Measurements from ENCODE around the gene SMIM31.
A peak's percentile ranks its signal among the peaks of the same experiment; 100 is the strongest.

SMIM31 gene

GRCh38 chr4:164748375-164748774, 5.6 kb upstream of the SMIM31 start:
- Histone ChIP-seq H3K4me3 (ENCODE audit: insufficient read depth in 1 of 2, low read depth in 1 of 2, low read length in 2 of 2) (no peak overlapping the region), H3K9ac (ENCODE audit: low read length) (no peak overlapping the region), H3K4me2 (ENCODE audit: low read length, poor library complexity, severe bottlenecking) (no peak overlapping the region), H2BK15ac (ENCODE audit: low read depth, poor library complexity, severe bottlenecking) (no peak overlapping the region), H3K4me1 (ENCODE audit: control insufficient read depth, insufficient read depth, low read depth, low read length) (no peaks in the 10 kb centered on the region), H2BK5ac (ENCODE audit: low read depth, low read length, poor library complexity, severe bottlenecking) (no peak overlapping the region), H4K8ac (ENCODE audit: low read length) (no peak overlapping the region), H3K27me3 (ENCODE audit: control insufficient read depth in 1 of 2, insufficient read depth in 1 of 2, low read length in 2 of 2) (no peaks in the 10 kb centered on the region), H3K79me1 (replicated peaks; ENCODE audit: low read length, poor library complexity, severe bottlenecking) (no peaks in the 10 kb centered on the region), H2AK5ac (ENCODE audit: low read length, severe bottlenecking) (no peak overlapping the region), H4K91ac (ENCODE audit: low read length) (no peak overlapping the region), H3K4ac (ENCODE audit: low read depth in 1 of 2, low read length in 2 of 2) (no peak overlapping the region), H2BK12ac (ENCODE audit: low read length in 2 of 2) (no peak overlapping the region), H3K18ac (ENCODE audit: low read depth in 1 of 2, low read length in 2 of 2) (no peak overlapping the region), H2AFZ (ENCODE audit: low read depth, low read length) (no peak overlapping the region), H3K14ac (ENCODE audit: low read length in 2 of 2) (no peak overlapping the region), H3K36me3 (ENCODE audit: control insufficient read depth in 1 of 2, insufficient read depth in 2 of 2, low read depth in 1 of 2, low read length in 2 of 2) (no peaks in the 10 kb centered on the region), H3K9me3 (ENCODE audit: control insufficient read depth, low read length) (peaks cover 4% of the 10 kb centered on the region), H2BK120ac (ENCODE audit: low read depth, low read length) (no peak overlapping the region), H3K27ac (ENCODE audit: low read length, poor library complexity, severe bottlenecking) (no peak overlapping the region), H3K23ac (ENCODE audit: low read length in 2 of 2) (no peak overlapping the region)
- peak; percentile 18 for DNase-seq
- no CpG with 5 or more reads among the region's 3 CpGs for WGBS

GRCh38 chr4:164755432-164755831, 1.5 kb downstream of the SMIM31 start:
- Histone ChIP-seq H3K4me2 (ENCODE audit: low read length, poor library complexity, severe bottlenecking) (no peak overlapping the region), H3K18ac (ENCODE audit: low read depth in 1 of 2, low read length in 2 of 2) (no peak overlapping the region), H3K36me3 (ENCODE audit: control insufficient read depth in 1 of 2, insufficient read depth in 2 of 2, low read depth in 1 of 2, low read length in 2 of 2) (no peaks in the 10 kb centered on the region), H3K79me1 (replicated peaks; ENCODE audit: low read length, poor library complexity, severe bottlenecking) (no peaks in the 10 kb centered on the region), H4K91ac (ENCODE audit: low read length) (no peak overlapping the region), H2AFZ (ENCODE audit: low read depth, low read length) (no peak overlapping the region), H3K4me3 (ENCODE audit: insufficient read depth in 1 of 2, low read depth in 1 of 2, low read length in 2 of 2) (no peak overlapping the region), H2BK15ac (ENCODE audit: low read depth, poor library complexity, severe bottlenecking) (no peak overlapping the region), H3K27me3 (ENCODE audit: control insufficient read depth in 1 of 2, insufficient read depth in 1 of 2, low read length in 2 of 2) (no peaks in the 10 kb centered on the region), H2BK12ac (ENCODE audit: low read length in 2 of 2) (no peak overlapping the region), H3K4me1 (ENCODE audit: control insufficient read depth, insufficient read depth, low read depth, low read length) (no peaks in the 10 kb centered on the region), H3K23ac (ENCODE audit: low read length in 2 of 2) (no peak overlapping the region), H4K8ac (ENCODE audit: low read length) (no peak overlapping the region), H3K14ac (ENCODE audit: low read length in 2 of 2) (no peak overlapping the region), H3K9ac (ENCODE audit: low read length) (no peak overlapping the region), H3K9me3 (ENCODE audit: control insufficient read depth, low read length) (peaks cover 4% of the 10 kb centered on the region), H2AK5ac (ENCODE audit: low read length, severe bottlenecking) (no peak overlapping the region), H3K27ac (ENCODE audit: low read length, poor library complexity, severe bottlenecking) (no peak overlapping the region), H3K4ac (ENCODE audit: low read depth in 1 of 2, low read length in 2 of 2) (no peak overlapping the region), H2BK5ac (ENCODE audit: low read depth, low read length, poor library complexity, severe bottlenecking) (no peak overlapping the region), H2BK120ac (ENCODE audit: low read depth, low read length) (no peak overlapping the region)
- DNase-seq: no peak
- no CpG with 5 or more reads among the region's 1 CpG for WGBS

GRCh38 chr4:164756686-164757085, 2.8 kb downstream of the SMIM31 start:
- Histone ChIP-seq H2AFZ (ENCODE audit: low read depth, low read length) (no peak overlapping the region), H3K9ac (ENCODE audit: low read length) (no peak overlapping the region), H3K14ac (ENCODE audit: low read length in 2 of 2) (no peak overlapping the region), H3K4me2 (ENCODE audit: low read length, poor library complexity, severe bottlenecking) (no peak overlapping the region), H3K27me3 (ENCODE audit: control insufficient read depth in 1 of 2, insufficient read depth in 1 of 2, low read length in 2 of 2) (no peaks in the 10 kb centered on the region), H2BK120ac (ENCODE audit: low read depth, low read length) (no peak overlapping the region), H2AK5ac (ENCODE audit: low read length, severe bottlenecking) (no peak overlapping the region), H3K9me3 (ENCODE audit: control insufficient read depth, low read length) (peaks cover 4% of the 10 kb centered on the region), H3K79me1 (replicated peaks; ENCODE audit: low read length, poor library complexity, severe bottlenecking) (no peaks in the 10 kb centered on the region), H3K23ac (ENCODE audit: low read length in 2 of 2) (no peak overlapping the region), H2BK5ac (ENCODE audit: low read depth, low read length, poor library complexity, severe bottlenecking) (no peak overlapping the region), H3K36me3 (ENCODE audit: control insufficient read depth in 1 of 2, insufficient read depth in 2 of 2, low read depth in 1 of 2, low read length in 2 of 2) (no peaks in the 10 kb centered on the region), H3K4me1 (ENCODE audit: control insufficient read depth, insufficient read depth, low read depth, low read length) (no peaks in the 10 kb centered on the region), H3K27ac (ENCODE audit: low read length, poor library complexity, severe bottlenecking) (no peak overlapping the region), H2BK12ac (ENCODE audit: low read length in 2 of 2) (no peak overlapping the region), H4K91ac (ENCODE audit: low read length) (no peak overlapping the region), H3K18ac (ENCODE audit: low read depth in 1 of 2, low read length in 2 of 2) (no peak overlapping the region), H3K4ac (ENCODE audit: low read depth in 1 of 2, low read length in 2 of 2) (no peak overlapping the region), H2BK15ac (ENCODE audit: low read depth, poor library complexity, severe bottlenecking) (no peak overlapping the region), H4K8ac (ENCODE audit: low read length) (no peak overlapping the region), H3K4me3 (ENCODE audit: insufficient read depth in 1 of 2, low read depth in 1 of 2, low read length in 2 of 2) (no peak overlapping the region)
- DNase-seq: no peak
- 54% methylated on average over 2 of the region's 2 CpGs for WGBS

- Histone ChIP-seq H4K91ac (ENCODE audit: low read length) (no peak overlapping the region), H3K27me3 (ENCODE audit: control insufficient read depth in 1 of 2, insufficient read depth in 1 of 2, low read length in 2 of 2) (no peaks in the 10 kb centered on the region), H2BK12ac (ENCODE audit: low read length in 2 of 2) (no peak overlapping the region), H3K27ac (ENCODE audit: low read length, poor library complexity, severe bottlenecking) (no peak overlapping the region), H3K4me3 (ENCODE audit: insufficient read depth in 1 of 2, low read depth in 1 of 2, low read length in 2 of 2) (no peak overlapping the region), H4K8ac (ENCODE audit: low read length) (no peak overlapping the region), H3K36me3 (ENCODE audit: control insufficient read depth in 1 of 2, insufficient read depth in 2 of 2, low read depth in 1 of 2, low read length in 2 of 2) (no peaks in the 10 kb centered on the region), H2BK15ac (ENCODE audit: low read depth, poor library complexity, severe bottlenecking) (no peak overlapping the region), H3K14ac (ENCODE audit: low read length in 2 of 2) (no peak overlapping the region), H3K9ac (ENCODE audit: low read length) (no peak overlapping the region), H3K18ac (ENCODE audit: low read depth in 1 of 2, low read length in 2 of 2) (no peak overlapping the region), H2AFZ (ENCODE audit: low read depth, low read length) (no peak overlapping the region), H2AK5ac (ENCODE audit: low read length, severe bottlenecking) (no peak overlapping the region), H3K23ac (ENCODE audit: low read length in 2 of 2) (no peak overlapping the region), H2BK120ac (ENCODE audit: low read depth, low read length) (no peak overlapping the region), H3K79me1 (replicated peaks; ENCODE audit: low read length, poor library complexity, severe bottlenecking) (no peaks in the 10 kb centered on the region), H3K4me2 (ENCODE audit: low read length, poor library complexity, severe bottlenecking) (no peak overlapping the region), H3K4ac (ENCODE audit: low read depth in 1 of 2, low read length in 2 of 2) (no peak overlapping the region), H3K9me3 (ENCODE audit: control insufficient read depth, low read length) (no peaks in the 10 kb centered on the region), H2BK5ac (ENCODE audit: low read depth, low read length, poor library complexity, severe bottlenecking) (no peak overlapping the region), H3K4me1 (ENCODE audit: control insufficient read depth, insufficient read depth, low read depth, low read length) (no peaks in the 10 kb centered on the region)
- 75% methylated on average over 1 of the region's 1 CpG for WGBS
- DNase-seq: no peak
These were observed 7.3 kb downstream of the SMIM31 start for GRCh38 chr4:164761241-164761640.

Data from mesenchymal stem cell (in vitro differentiated cells and primary cell).